IMR-90 (cell line): ENCODE data around the gene SIRPB1. TPM values are rescaled to one million over a fixed set of nuclear protein-coding genes. Genes with fewer than 3 reads are reported as not detected.

Source experiments
- ATAC-seq: fragments of 200-7000 bp; cut with Tn5 transposase; 2 replicates; pipeline ENCODE4 v1.9.1; 2020; ENCODE audit warnings: low read depth, mild to moderate bottlenecking, moderate library complexity
- BruUV-seq: library from RNA; stranded (reverse); fragments of 400-500 nt; replicated peaks from 2 replicates; lab custom pipeline; 2021; lab: Mats Ljungman, UMichigan
- CTCF ChIA-PET: fragments of 300-600 bp; formaldehyde crosslinking; extraction: SDS; loops from one replicate; lab custom pipeline; 2021; ENCODE audit warnings: antibody characterized with exemption; lab: Yijun Ruan, JAX
- POLR2A ChIA-PET: fragments of 300-600 bp; sonication (Branson Sonifier 250); formaldehyde crosslinking; loops from one replicate; lab custom pipeline; 2022; ENCODE audit warnings: antibody characterized with exemption; ENCODE audit not compliant: unreplicated experiment; lab: Charles Lee
- DNase-seq: peaks from one replicate; pipeline ENCODE4 v3.0.0; 2013
- H2AFZ ChIP-seq: replicated peaks from 2 replicates; pipeline ENCODE3; 2013; ENCODE audit warnings: low read length, mild to moderate bottlenecking; ENCODE audit not compliant: poor library complexity
- H2AK5ac ChIP-seq: 2 replicates; pipeline ENCODE4 v1.6.1; 2013; ENCODE audit warnings: low read depth, low read length, inconsistent platforms
- H2AK9ac ChIP-seq: replicated peaks from 2 replicates; pipeline ENCODE3; 2013; ENCODE audit warnings: mild to moderate bottlenecking, low read depth, low read length, moderate library complexity; ENCODE audit not compliant: poor library complexity
- H2BK120ac ChIP-seq: 2 replicates; pipeline ENCODE4 v1.6.1; 2013; ENCODE audit warnings: low read depth, low read length, inconsistent platforms
- H2BK15ac ChIP-seq: 3 replicates; pipeline ENCODE4 v1.6.1; 2013; ENCODE audit warnings: low read depth, low read length, inconsistent platforms
- H2BK20ac ChIP-seq: 2 replicates; pipeline ENCODE4 v1.6.1; 2013; ENCODE audit warnings: low read depth, mild to moderate bottlenecking, inconsistent platforms, low read length, moderate library complexity
- H2BK5ac ChIP-seq: 2 replicates; pipeline ENCODE4 v1.6.1; 2013; ENCODE audit warnings: mild to moderate bottlenecking, low read depth, low read length, inconsistent platforms; ENCODE audit not compliant: poor library complexity, severe bottlenecking
- H3K14ac ChIP-seq: replicated peaks from 2 replicates; pipeline ENCODE4 v1.6.1; 2013; ENCODE audit warnings: low read depth, low read length, inconsistent platforms
- H3K18ac ChIP-seq: 2 replicates; pipeline ENCODE4 v1.6.1; 2013; ENCODE audit warnings: low read depth, low read length, control low read depth
- H3K23ac ChIP-seq: 2 replicates; pipeline ENCODE4 v1.6.1; 2013; ENCODE audit warnings: low read depth, low read length, inconsistent platforms
- H3K27ac ChIP-seq: 2 replicates; pipeline ENCODE4 v1.5.1; 2013; ENCODE audit warnings: mild to moderate bottlenecking, control low read depth, low read length; ENCODE audit not compliant: insufficient read depth
- H3K27me3 ChIP-seq: 2 replicates; pipeline ENCODE4 v1.6.1; 2013; ENCODE audit warnings: low read length; ENCODE audit not compliant: control insufficient read depth, insufficient read depth
- H3K36me3 ChIP-seq: 2 replicates; pipeline ENCODE4 v1.6.1; 2013; ENCODE audit warnings: low read length, mixed read lengths; ENCODE audit not compliant: control insufficient read depth, insufficient read depth
- H3K4ac ChIP-seq: 2 replicates; pipeline ENCODE4 v1.6.1; 2013; ENCODE audit warnings: low read depth, low read length, inconsistent platforms
- H3K4me1 ChIP-seq: 2 replicates; pipeline ENCODE4 v1.6.1; 2013; ENCODE audit warnings: low read length, mixed read lengths; ENCODE audit not compliant: control insufficient read depth, insufficient read depth
- H3K4me2 ChIP-seq: 2 replicates; pipeline ENCODE4 v1.6.1; 2013; ENCODE audit warnings: low read depth, mild to moderate bottlenecking, control low read depth, low read length, moderate library complexity
- H3K4me3 ChIP-seq: 2 replicates; pipeline ENCODE4 v1.5.1; 2013; ENCODE audit warnings: low read depth, mild to moderate bottlenecking, control low read depth, low read length, moderate library complexity; ENCODE audit not compliant: insufficient read depth
- H3K56ac ChIP-seq: 2 replicates; pipeline ENCODE4 v1.6.1; 2013; ENCODE audit warnings: low read length, inconsistent platforms; ENCODE audit not compliant: insufficient read depth; ENCODE audit errors: extremely low read depth
- H3K79me1 ChIP-seq, 2 experiments: 2 replicates each; pipeline ENCODE4 v1.6.1; 2013; ENCODE audit warnings: low read length in 2 of 2, inconsistent platforms in 1 of 2, low read depth in 1 of 2
- H3K9ac ChIP-seq: 2 replicates; pipeline ENCODE4 v1.6.1; 2013; ENCODE audit warnings: low read depth, low read length, control low read depth
- H3K9me1 ChIP-seq: 2 replicates; pipeline ENCODE4 v1.6.1; 2013; ENCODE audit warnings: low read length, inconsistent platforms; ENCODE audit not compliant: insufficient read depth
- H3K9me3 ChIP-seq: 2 replicates; pipeline ENCODE4 v1.6.1; 2013; ENCODE audit warnings: low read length; ENCODE audit not compliant: control insufficient read depth, insufficient read depth
- H4K20me1 ChIP-seq: 2 replicates; pipeline ENCODE4 v1.6.1; 2013; ENCODE audit warnings: low read length, inconsistent platforms; ENCODE audit not compliant: insufficient read depth
- H4K5ac ChIP-seq: 2 replicates; pipeline ENCODE4 v1.6.1; 2013; ENCODE audit warnings: mild to moderate bottlenecking, low read depth, low read length, control low read depth
- H4K8ac ChIP-seq, 2 experiments: 2 replicates each; pipeline ENCODE4 v1.6.1; 2013; ENCODE audit warnings: low read depth in 2 of 2, low read length in 2 of 2, control low read depth in 1 of 2, inconsistent platforms in 1 of 2
- H4K91ac ChIP-seq: 2 replicates; pipeline ENCODE4 v1.6.1; 2013; ENCODE audit warnings: low read depth, low read length, inconsistent platforms; ENCODE audit not compliant: insufficient read depth
- BHLHE40 ChIP-seq: fragments of 150-350 bp; IDR thresholded peaks from 2 replicates; pipeline ENCODE4 v1.6.1; 2016; ENCODE audit warnings: mild to moderate bottlenecking, low read depth, low read length
- CTCF ChIP-seq: conservative IDR thresholded peaks from 2 replicates; pipeline ENCODE4 v1.5.1; 2012; ENCODE audit warnings: mild to moderate bottlenecking, low read depth, low read length, improper control_type of control experiment
- ELK1 ChIP-seq: fragments of 150-350 bp; IDR thresholded peaks from 2 replicates; pipeline ENCODE4 v1.6.1; 2016; ENCODE audit warnings: low read depth, mild to moderate bottlenecking, low read length, moderate library complexity, borderline replicate concordance
- FOS ChIP-seq: fragments of 150-350 bp; IDR thresholded peaks from 2 replicates; pipeline ENCODE4 v1.6.1; 2016; ENCODE audit warnings: low read depth, low read length
- MAFK ChIP-seq: IDR thresholded peaks from 2 replicates; pipeline ENCODE4 v1.6.1; 2012; ENCODE audit warnings: low read depth, low read length, improper control_type of control experiment
- MAZ ChIP-seq: IDR thresholded peaks from 2 replicates; pipeline ENCODE4 v1.6.1; 2012; ENCODE audit warnings: low read depth, mild to moderate bottlenecking, low read length, improper control_type of control experiment, moderate library complexity, borderline replicate concordance
- NFE2L2 ChIP-seq: fragments of 150-350 bp; IDR thresholded peaks from 2 replicates; pipeline ENCODE4 v1.6.1; 2016; ENCODE audit warnings: low read depth, mild to moderate bottlenecking, low read length
- RAD21 ChIP-seq: IDR thresholded peaks from 2 replicates; pipeline ENCODE4 v1.6.1; 2012; ENCODE audit warnings: low read length, improper control_type of control experiment
- RCOR1 ChIP-seq: IDR thresholded peaks from 2 replicates; pipeline ENCODE4 v1.6.1; 2012; ENCODE audit warnings: mild to moderate bottlenecking, low read length, improper control_type of control experiment; ENCODE audit not compliant: insufficient replicate concordance
- RFX5 ChIP-seq: IDR thresholded peaks from 2 replicates; pipeline ENCODE4 v1.8.0; 2012; ENCODE audit warnings: low read depth, mild to moderate bottlenecking, low read length, moderate library complexity
- WGBS, 2 experiments: methylation state at CpG; one replicate each; pipeline versions ENCODE4 v1.1.5 to v1.1.7; 2013; ENCODE audit warnings: missing lambda C conversion rate in 2 of 2; ENCODE audit not compliant: insufficient read length in 1 of 2; ENCODE audit errors: extremely low coverage in 2 of 2; 5-methylcytosine and 5-hydroxymethylcytosine counted together
- dilution Hi-C: fragments of 300-500 bp; cut with HindIII; formaldehyde crosslinking; loops from one replicate; pipeline ENCODE4 v1.14.3; 2018; ENCODE audit warnings: low sequenced_read_pairs; ENCODE audit not compliant: unreplicated experiment
- in situ Hi-C: fragments of 300-500 bp; cut with MboI; formaldehyde crosslinking; loops from 3 replicates; pipeline ENCODE4 v1.14.3; 2019; ENCODE audit warnings: low sequenced_read_pairs, inconsistent platforms, mixed read lengths
- intact Hi-C: fragments of 100-400 bp; cut with micrococcal nuclease; formaldehyde crosslinking; loops from 2 replicates; pipeline ENCODE4 v1.10.0; 2022
- polyA plus RNA-seq, 3 experiments: library from polyadenylated mRNA; depleted of rRNA; stranded (reverse); fragments of >200 nt; gene quantifications; 2 replicates each; pipeline ENCODE4 v1.2.3, GENCODE V29; 2012; ENCODE audit warnings: low replicate concordance in 1 of 3
- total RNA-seq: library from RNA; depleted of rRNA; stranded (reverse); fragments of >200 nt; gene quantifications from 2 replicates; pipeline ENCODE4 v1.2.3, GENCODE V29; 2012

SIRPB1 gene
- total and polyA plus RNA-seq, 2 of the 4 experiments (the other 2 are of a cell fraction), result 0.90 to 1.6 TPM

- no peak for TF ChIP-seq ELK1
These were observed 31.0 kb downstream of the SIRPB1 start (continued) for GRCh38 chr20:1588533-1589460.

- no peak overlapping the region for H2AK9ac ChIP-seq
- dilution Hi-C loops, result no loop called here
- H4K20me1 ChIP-seq, result no peaks in the 10 kb centered on the region
- ATAC-seq (no peak), DNase-seq (no peak)
- no peak overlapping the region for H2BK15ac ChIP-seq
- no peak overlapping the region for H4K91ac ChIP-seq
- H3K27ac ChIP-seq, result no peak overlapping the region
- no peak overlapping the region for H3K56ac ChIP-seq
- H2AFZ ChIP-seq, result no peak overlapping the region
- H3K36me3 ChIP-seq, result no peaks in the 10 kb centered on the region
- no peaks in the 10 kb centered on the region for H3K27me3 ChIP-seq
- POLR2A ChIA-PET, result no interaction called here
- H4K8ac ChIP-seq, result no peak overlapping the region
- in situ Hi-C loops, result no loop called here
- H3K9ac ChIP-seq, result no peak overlapping the region
- no CpG with 5 or more reads among the region's 3 CpGs for WGBS, 2 experiments
- no peaks in the 10 kb centered on the region for H3K79me1 ChIP-seq
- no peaks in the 10 kb centered on the region for H3K4me1 ChIP-seq
- no peak overlapping the region for H2BK20ac ChIP-seq
- H2AK5ac ChIP-seq, result no peak overlapping the region
- H4K5ac ChIP-seq, result no peak overlapping the region
- H3K9me3 ChIP-seq, result no peaks in the 10 kb centered on the region
- no peak overlapping the region for H2BK120ac ChIP-seq
- H3K4me2 ChIP-seq, result no peak overlapping the region
- no peak overlapping the region for H3K23ac ChIP-seq
- H3K4ac ChIP-seq, result no peak overlapping the region
- no peak overlapping the region for H3K18ac ChIP-seq
- no peaks in the 10 kb centered on the region for H3K9me1 ChIP-seq
- no TSS peak for BruUV-seq
- no peak overlapping the region for H3K14ac ChIP-seq
- H3K4me3 ChIP-seq, result no peak overlapping the region
- CTCF ChIA-PET, result no interaction called here
- H2BK5ac ChIP-seq, result no peak overlapping the region
- intact Hi-C loops, result no loop called here
- TF ChIP-seq NFE2L2, result no peak
- TF ChIP-seq RAD21, result no peak
- TF ChIP-seq CTCF, result no peak
- no peak for TF ChIP-seq MAFK
- no peak for TF ChIP-seq FOS
- TF ChIP-seq BHLHE40, result no peak
- TF ChIP-seq RCOR1, result no peak
- no peak for TF ChIP-seq MAZ
- no peak for TF ChIP-seq RFX5
- TF ChIP-seq ELK1, result no peak
These were observed 31.9 kb downstream of the SIRPB1 start for GRCh38 chr20:1587781-1588532.
